Effector memory CD4-positive, alpha-beta T cell (primary cell): ENCODE measurements around the gene ATPAF1.

Experiments
- DNase-seq, 3 donors: peaks; one replicate each; pipeline ENCODE4 v3.0.0-alpha.2; 2020
- H3K27ac ChIP-seq: 2 replicates; pipeline ENCODE4 v1.7.0; 2013; ENCODE audit warnings: mild to moderate bottlenecking, low read length, moderate library complexity; ENCODE audit not compliant: insufficient read depth, poor library complexity, severe bottlenecking
- H3K27me3 ChIP-seq: replicated peaks from 2 replicates; pipeline ENCODE4 v1.7.0; 2013; ENCODE audit warnings: mild to moderate bottlenecking, low read length; ENCODE audit not compliant: insufficient read depth, control insufficient read depth, poor library complexity, severe bottlenecking
- H3K36me3 ChIP-seq: 2 replicates; pipeline ENCODE4 v1.7.0; 2013; ENCODE audit warnings: mild to moderate bottlenecking, low read length, moderate library complexity; ENCODE audit not compliant: control insufficient read depth, insufficient read depth
- H3K4me1 ChIP-seq: 2 replicates; pipeline ENCODE4 v1.7.0; 2013; ENCODE audit warnings: low read length, mild to moderate bottlenecking; ENCODE audit not compliant: control insufficient read depth, insufficient read depth, poor library complexity, severe bottlenecking
- H3K4me3 ChIP-seq: 2 replicates; pipeline ENCODE4 v1.7.0; 2013; ENCODE audit warnings: low read length, low read depth, mild to moderate bottlenecking; ENCODE audit not compliant: insufficient read depth, poor library complexity, severe bottlenecking
- H3K9me3 ChIP-seq: 2 replicates; pipeline ENCODE4 v1.7.0; 2013; ENCODE audit warnings: mild to moderate bottlenecking, low read length, moderate library complexity; ENCODE audit not compliant: control insufficient read depth

Gene ATPAF1

GRCh38 chr1:46642115-46642680 is 26.0 kb downstream of the ATPAF1 start:
- Histone ChIP-seq H3K27ac (no peak overlapping the region), H3K4me1 (no peaks in the 10 kb centered on the region)

GRCh38 chr1:46639547-46639946 is 28.6 kb downstream of the ATPAF1 start:
- H3K27me3 ChIP-seq = no peaks in the 10 kb centered on the region
- peaks cover 34% of the 10 kb centered on the region for H3K36me3 ChIP-seq
- H3K4me3 ChIP-seq = no peak overlapping the region
- H3K9me3 ChIP-seq = no peaks in the 10 kb centered on the region
- no peaks in the 10 kb centered on the region for H3K4me1 ChIP-seq
- no peak for DNase-seq
- no peak overlapping the region for H3K27ac ChIP-seq

More at GRCh38 chr1:46642115-46642680, 26.0 kb downstream of the ATPAF1 start:
- peaks cover 15% of the 10 kb centered on the region for H3K36me3 ChIP-seq
- DNase-seq = no peak
- H3K4me3 ChIP-seq = no peak overlapping the region
- H3K27me3 ChIP-seq = no peaks in the 10 kb centered on the region
- H3K9me3 ChIP-seq = no peaks in the 10 kb centered on the region

- Histone ChIP-seq H3K4me3 (no peak overlapping the region), H3K9me3 (no peaks in the 10 kb centered on the region), H3K4me1 (no peaks in the 10 kb centered on the region), H3K27ac (no peak overlapping the region), H3K36me3 (peaks cover 36% of the 10 kb centered on the region), H3K27me3 (no peaks in the 10 kb centered on the region)
- DNase-seq = no peak
Observed at GRCh38 chr1:46638921-46639320, 29.2 kb downstream of the ATPAF1 start.

DNA sequence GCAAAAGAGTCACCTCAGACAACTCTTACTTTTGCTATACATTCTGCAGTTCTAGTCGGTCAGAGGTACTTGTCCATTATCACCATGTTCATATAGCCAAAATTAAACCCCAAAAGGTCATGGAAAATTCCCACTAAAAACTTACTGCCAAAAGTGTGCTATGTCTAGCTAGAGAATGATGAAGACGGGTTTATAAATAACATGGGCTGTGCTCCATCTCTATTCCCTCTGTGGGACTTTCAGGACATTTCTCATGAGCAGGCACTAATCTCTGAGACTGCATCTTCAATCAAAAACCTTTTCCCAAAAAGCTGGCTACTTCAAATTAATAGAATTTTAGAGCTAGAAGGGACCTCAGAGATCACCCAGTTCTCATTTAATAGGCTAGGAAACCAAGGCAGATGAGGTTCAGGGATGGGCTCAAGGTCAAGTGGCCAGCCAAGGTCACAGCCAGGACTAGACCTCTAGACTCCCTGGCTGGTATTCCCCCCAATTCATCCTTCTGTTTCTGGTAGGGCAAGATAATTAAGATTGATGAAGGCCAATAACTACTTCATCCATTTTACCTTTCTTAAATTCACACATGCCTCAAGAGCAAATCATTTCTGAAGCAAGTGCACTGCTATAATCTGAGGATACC is 30.6 kb downstream of the ATPAF1 start:
- Histone ChIP-seq H3K27me3 (no peaks in the 10 kb centered on the region), H3K27ac (no peak overlapping the region), H3K4me1 (no peaks in the 10 kb centered on the region), H3K9me3 (no peaks in the 10 kb centered on the region), H3K4me3 (no peak overlapping the region), H3K36me3 (peaks cover 41% of the 10 kb centered on the region)
- no peak for DNase-seq

DNA sequence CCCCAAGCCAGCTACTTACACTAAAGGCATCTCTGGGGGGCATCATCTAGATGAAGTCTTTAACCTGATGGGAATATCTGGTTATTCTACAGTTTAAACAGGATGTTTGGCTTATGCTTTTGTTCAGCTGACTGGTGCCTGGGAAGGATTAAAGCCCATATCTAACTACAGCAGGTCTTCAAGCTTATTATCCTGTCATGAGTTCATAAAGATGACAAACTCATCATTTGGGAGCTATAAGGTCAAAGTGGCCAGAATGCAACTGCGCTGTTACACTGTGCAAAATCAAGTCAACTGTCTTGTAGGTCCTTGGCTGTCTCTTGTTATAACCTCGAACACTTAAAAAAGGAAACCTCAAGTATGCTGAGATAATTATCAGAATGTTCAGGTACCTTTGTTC is 33.0 kb downstream of the ATPAF1 start:
- H3K36me3 ChIP-seq = peaks cover 45% of the 10 kb centered on the region
- no peak overlapping the region for H3K4me3 ChIP-seq
- H3K27me3 ChIP-seq = no peaks in the 10 kb centered on the region
- H3K4me1 ChIP-seq = no peaks in the 10 kb centered on the region
- no peaks in the 10 kb centered on the region for H3K9me3 ChIP-seq
- no peak for DNase-seq
- no peak overlapping the region for H3K27ac ChIP-seq

DNA sequence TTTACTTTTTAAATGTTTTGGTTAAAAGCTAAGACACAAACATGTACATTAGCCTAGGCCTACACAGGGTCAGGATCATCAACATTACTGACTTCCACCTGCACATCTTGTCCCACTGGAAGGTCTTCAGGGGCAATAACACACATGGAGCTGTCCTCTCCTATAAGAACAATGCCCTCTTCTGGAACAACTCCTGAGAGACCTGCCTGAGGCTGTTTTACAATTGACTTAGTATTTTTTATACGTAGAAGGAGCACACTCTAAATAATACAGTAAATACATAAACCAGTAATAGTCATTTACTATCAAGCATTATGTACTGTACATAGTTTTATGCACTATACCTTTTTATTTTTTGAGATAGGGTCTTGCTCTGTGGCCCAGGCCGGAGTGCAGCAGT is 37.4 kb downstream of the ATPAF1 start:
- Histone ChIP-seq H3K36me3 (peaks cover 37% of the 10 kb centered on the region), H3K27ac (no peak overlapping the region), H3K4me3 (no peak overlapping the region), H3K9me3 (no peaks in the 10 kb centered on the region), H3K27me3 (no peaks in the 10 kb centered on the region), H3K4me1 (no peaks in the 10 kb centered on the region)
- no peak for DNase-seq

GRCh38 chr1:46623743-46624644 is 44.2 kb downstream of the ATPAF1 start:
- DNase-seq = no peak
- H3K27me3 ChIP-seq = no peaks in the 10 kb centered on the region
- H3K27ac ChIP-seq = no peak overlapping the region
- H3K4me1 ChIP-seq = no peaks in the 10 kb centered on the region
- no peak overlapping the region for H3K4me3 ChIP-seq
- no peaks in the 10 kb centered on the region for H3K36me3 ChIP-seq
- no peaks in the 10 kb centered on the region for H3K9me3 ChIP-seq

GRCh38 chr1:46622344-46622743 is 45.8 kb downstream of the ATPAF1 start:
- H3K27me3 ChIP-seq = no peaks in the 10 kb centered on the region
- no peak overlapping the region for H3K27ac ChIP-seq
- H3K4me3 ChIP-seq = no peak overlapping the region
- H3K36me3 ChIP-seq = no peaks in the 10 kb centered on the region
- H3K9me3 ChIP-seq = no peaks in the 10 kb centered on the region
- no peak for DNase-seq
- no peaks in the 10 kb centered on the region for H3K4me1 ChIP-seq

GRCh38 chr1:46621930-46622329 is 46.2 kb downstream of the ATPAF1 start:
- no peak overlapping the region for H3K27ac ChIP-seq
- no peaks in the 10 kb centered on the region for H3K4me1 ChIP-seq
- no peak overlapping the region for H3K4me3 ChIP-seq
- no peaks in the 10 kb centered on the region for H3K9me3 ChIP-seq
- DNase-seq = no peak
- no peaks in the 10 kb centered on the region for H3K36me3 ChIP-seq
- H3K27me3 ChIP-seq = no peaks in the 10 kb centered on the region
